Tibial artery (tissue), 4 donors: Measurements from ENCODE around the gene SYK.

Experiments used
- DNase-seq, 2 donors: peaks; one replicate each; pipeline ENCODE4 v3.0.0-alpha.2; 2019
- H3K27ac ChIP-seq, 2 donors: fragments of 200-600 bp; sonication (generic) in 1 of 2; 1 replicate in 1 of 2; 2 replicates in 1 of 2; pipeline ENCODE4 v1.5.1; 2018 to 2019; ENCODE audit warnings: mild to moderate bottlenecking in 1 of 2
- H3K27me3 ChIP-seq, 2 donors: fragments of 200-600 bp; sonication (generic) in 1 of 2; one replicate each; pipeline versions ENCODE4 v1.5.1 to v1.6.0; 2016 to 2019
- H3K36me3 ChIP-seq, 3 donors: fragments of 200-600 bp; sonication (generic) in 2 of 3; one replicate each; pipeline ENCODE4 v1.5.1; 2016 to 2019; ENCODE audit warnings: mild to moderate bottlenecking in 2 of 3
- H3K4me1 ChIP-seq, 4 donors: fragments of 200-600 bp; sonication (generic) in 2 of 4; 1 replicate in 3 of 4; 2 replicates in 1 of 4; pipeline ENCODE4 v1.5.1; 2016 to 2019
- H3K4me3 ChIP-seq, 2 donors: fragments of 200-600 bp; sonication (generic) in 1 of 2; 1 replicate in 1 of 2; 2 replicates in 1 of 2; pipeline ENCODE4 v1.5.1; 2018 to 2019; ENCODE audit warnings: mild to moderate bottlenecking in 2 of 2
- H3K9me3 ChIP-seq, 3 donors: fragments of 200-600 bp; sonication (generic) in 1 of 3; one replicate each; pipeline ENCODE4 v1.5.1; 2016 to 2019
- intact Hi-C: fragments of 100-400 bp; cut with DNase I; formaldehyde crosslinking; loops from one replicate; pipeline ENCODE4 v1.15.0; 2023; ENCODE audit warnings: low total_unique reads
- TF ChIP-seq, protein P1 (sequence below), 2 experiments: fragments of 200-600 bp in 1 of 2; fragments of 450-650 bp in 1 of 2; IDR thresholded peaks; one replicate each; pipeline ENCODE4 v1.5.1; 2017 to 2019; ENCODE audit warnings: antibody characterized with exemption in 2 of 2, mild to moderate bottlenecking in 1 of 2, moderate library complexity in 1 of 2

The SYK gene

DNA sequence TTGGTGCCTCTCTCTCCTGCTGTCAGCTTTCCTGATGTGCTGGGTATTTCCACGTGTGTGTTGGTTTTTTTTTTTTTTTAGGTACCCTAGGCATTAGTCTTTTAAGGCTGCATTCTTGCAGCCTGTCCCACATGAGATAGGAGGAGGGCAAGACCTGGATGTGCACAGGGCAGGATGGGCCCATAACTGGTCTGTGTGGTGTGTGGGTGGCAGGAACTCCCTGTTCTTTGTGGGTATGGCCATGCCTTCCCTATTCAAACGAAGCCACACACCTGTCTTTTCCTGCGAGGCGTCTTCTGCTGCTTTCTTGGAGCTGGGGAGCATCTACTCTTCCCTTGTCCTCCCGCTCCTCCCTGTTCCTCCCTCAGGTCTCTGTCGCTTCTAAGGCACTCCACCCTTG lies 6.8 kb downstream of the SYK start:
- intact Hi-C loops, result no loop called here
- H3K9me3 ChIP-seq, result no peaks in the 10 kb centered on the region
- peaks cover 0 to 22% of the 10 kb centered on the region in 2 donors for H3K27me3 ChIP-seq
- no peak overlapping the region for H3K27ac ChIP-seq
- no peaks in the 10 kb centered on the region for H3K4me1 ChIP-seq
- no peaks in the 10 kb centered on the region for H3K36me3 ChIP-seq
- TF ChIP-seq, protein P1, sequence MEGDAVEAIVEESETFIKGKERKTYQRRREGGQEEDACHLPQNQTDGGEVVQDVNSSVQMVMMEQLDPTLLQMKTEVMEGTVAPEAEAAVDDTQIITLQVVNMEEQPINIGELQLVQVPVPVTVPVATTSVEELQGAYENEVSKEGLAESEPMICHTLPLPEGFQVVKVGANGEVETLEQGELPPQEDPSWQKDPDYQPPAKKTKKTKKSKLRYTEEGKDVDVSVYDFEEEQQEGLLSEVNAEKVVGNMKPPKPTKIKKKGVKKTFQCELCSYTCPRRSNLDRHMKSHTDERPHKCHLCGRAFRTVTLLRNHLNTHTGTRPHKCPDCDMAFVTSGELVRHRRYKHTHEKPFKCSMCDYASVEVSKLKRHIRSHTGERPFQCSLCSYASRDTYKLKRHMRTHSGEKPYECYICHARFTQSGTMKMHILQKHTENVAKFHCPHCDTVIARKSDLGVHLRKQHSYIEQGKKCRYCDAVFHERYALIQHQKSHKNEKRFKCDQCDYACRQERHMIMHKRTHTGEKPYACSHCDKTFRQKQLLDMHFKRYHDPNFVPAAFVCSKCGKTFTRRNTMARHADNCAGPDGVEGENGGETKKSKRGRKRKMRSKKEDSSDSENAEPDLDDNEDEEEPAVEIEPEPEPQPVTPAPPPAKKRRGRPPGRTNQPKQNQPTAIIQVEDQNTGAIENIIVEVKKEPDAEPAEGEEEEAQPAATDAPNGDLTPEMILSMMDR (IDR thresholded peaks at IDR 0.05), result no peak
- no peak overlapping the region for H3K4me3 ChIP-seq
- no peak for DNase-seq

DNA sequence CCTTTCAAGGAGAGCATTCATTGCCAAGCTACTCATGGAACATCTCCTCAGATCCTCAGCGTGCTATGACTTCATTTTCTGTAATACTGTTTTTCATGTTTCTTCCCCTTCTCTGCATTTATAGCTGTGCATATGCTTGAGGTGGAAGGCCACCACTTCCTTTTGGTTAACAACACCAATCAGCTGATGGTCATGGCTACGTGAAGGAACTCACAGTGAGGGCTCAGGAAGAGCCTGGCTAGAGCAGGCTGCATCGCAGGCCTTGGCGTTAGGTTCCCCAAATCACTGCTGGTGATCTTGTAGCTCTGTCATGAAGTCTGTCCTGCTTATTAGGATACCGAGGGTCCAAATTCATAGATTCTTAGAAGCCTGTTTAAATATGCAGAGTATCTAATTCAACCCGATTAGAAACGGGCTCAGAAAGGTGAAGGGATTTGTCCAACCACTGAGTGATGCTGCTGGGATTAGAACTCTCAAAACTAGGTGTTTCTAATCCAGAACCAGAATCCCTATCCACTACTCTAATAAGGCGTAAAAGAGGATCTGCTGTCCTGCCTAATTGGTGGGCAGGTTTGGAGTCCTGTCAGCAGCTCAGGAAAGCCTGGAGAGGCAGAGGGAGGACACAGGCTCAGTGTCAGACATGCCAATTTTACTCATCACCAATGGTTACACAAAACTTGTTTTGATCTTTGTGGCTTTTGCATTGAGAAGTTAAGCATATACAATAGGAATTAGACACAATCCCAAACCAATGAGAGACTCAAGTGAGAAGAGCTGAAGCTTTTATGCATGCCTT lies 7.5 kb downstream of the SYK start:
- H3K36me3 ChIP-seq, result no peaks in the 10 kb centered on the region
- peak in 1 of 2 donors; percentile 44 for DNase-seq
- peaks cover 0 to 22% of the 10 kb centered on the region in 2 donors for H3K27me3 ChIP-seq
- H3K9me3 ChIP-seq, result no peaks in the 10 kb centered on the region
- no peak overlapping the region for H3K4me3 ChIP-seq
- intact Hi-C loops, result no loop called here
- H3K4me1 ChIP-seq, result no peaks in the 10 kb centered on the region
- H3K27ac ChIP-seq, result no peak overlapping the region
- TF ChIP-seq, protein P1 (IDR thresholded peaks at IDR 0.05), result no peak

DNA sequence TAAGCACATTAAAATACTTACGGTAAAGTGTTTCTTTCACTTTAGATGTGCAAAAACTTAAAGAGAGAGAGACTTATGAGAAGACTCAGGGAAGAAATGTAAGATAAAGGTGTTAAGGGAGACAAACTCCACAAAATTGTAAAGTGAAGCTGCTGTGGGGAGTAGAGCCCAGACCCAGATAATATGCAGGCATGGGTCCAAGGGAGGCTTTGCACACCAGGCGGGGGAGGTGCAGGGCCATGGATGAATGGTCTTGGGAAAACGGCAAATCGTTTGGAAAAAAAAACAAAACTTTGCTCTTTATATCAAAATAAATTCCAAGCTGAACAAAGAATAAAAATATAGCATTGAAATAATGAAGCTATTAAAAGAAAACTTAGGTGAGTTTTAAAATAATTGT lies 9.1 kb downstream of the SYK start:
- intact Hi-C loops, result no loop called here
- TF ChIP-seq, protein P1 (IDR thresholded peaks at IDR 0.05), result no peak
- Histone ChIP-seq H3K27me3 (peaks cover 0 to 20% of the 10 kb centered on the region in 2 donors), H3K27ac (no peak overlapping the region), H3K9me3 (no peaks in the 10 kb centered on the region), H3K36me3 (no peaks in the 10 kb centered on the region), H3K4me3 (no peak overlapping the region), H3K4me1 (no peaks in the 10 kb centered on the region)
- no peak for DNase-seq

DNA sequence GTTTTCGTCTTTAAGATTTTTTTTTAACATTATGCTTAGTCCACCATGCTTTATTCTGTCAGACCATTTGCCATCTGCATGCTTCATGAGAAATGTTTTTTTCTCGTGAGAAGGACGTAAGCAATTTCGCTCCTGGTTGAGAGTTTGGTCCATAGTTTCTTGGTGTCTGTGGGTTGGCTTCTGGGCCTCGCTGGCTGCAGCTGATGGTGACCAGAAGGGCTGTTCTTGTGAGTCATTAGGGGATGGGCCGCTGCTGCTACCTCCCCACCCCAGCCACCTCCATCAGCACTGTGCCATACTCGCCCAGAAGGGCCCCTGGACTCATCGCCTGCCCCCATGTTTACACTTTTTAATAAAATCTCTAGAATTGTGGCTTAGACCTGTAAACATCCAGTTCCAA lies 11.4 kb downstream of the SYK start:
- no peaks in the 10 kb centered on the region for H3K9me3 ChIP-seq
- intact Hi-C loops, result no loop called here
- DNase-seq, result no peak
- no peak overlapping the region for H3K27ac ChIP-seq
- no peaks in the 10 kb centered on the region for H3K4me1 ChIP-seq
- peaks cover 0 to 20% of the 10 kb centered on the region in 2 donors for H3K27me3 ChIP-seq
- no peaks in the 10 kb centered on the region for H3K36me3 ChIP-seq
- TF ChIP-seq, protein P1 (IDR thresholded peaks at IDR 0.05), result no peak
- no peak overlapping the region for H3K4me3 ChIP-seq

DNA sequence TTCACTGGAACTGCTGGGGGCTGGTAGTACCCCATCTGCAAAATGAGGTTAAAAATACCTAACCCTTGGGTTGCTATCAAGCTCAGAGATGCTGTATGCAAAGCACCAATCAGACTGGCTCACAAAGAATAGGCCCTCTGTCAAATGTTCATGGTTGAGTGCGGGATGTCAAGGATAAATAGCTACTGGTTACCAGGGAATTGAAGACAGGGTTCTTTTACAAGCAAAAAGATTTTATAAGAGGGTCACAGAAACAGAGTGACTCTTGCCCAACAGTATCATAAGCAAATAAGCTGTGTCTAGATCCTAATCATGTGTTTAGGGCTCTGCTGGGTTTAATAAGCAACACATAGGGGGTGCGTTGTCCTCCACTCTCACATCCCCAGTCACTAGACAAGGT lies 11.9 kb downstream of the SYK start:
- H3K27ac ChIP-seq, result no peak overlapping the region
- H3K27me3 ChIP-seq, result peaks cover 0 to 15% of the 10 kb centered on the region in 2 donors
- H3K4me3 ChIP-seq, result no peak overlapping the region
- DNase-seq, result no peak
- H3K9me3 ChIP-seq, result no peaks in the 10 kb centered on the region
- H3K4me1 ChIP-seq, result no peaks in the 10 kb centered on the region
- no peaks in the 10 kb centered on the region for H3K36me3 ChIP-seq
- intact Hi-C loops, result no loop called here
- TF ChIP-seq, protein P1 (IDR thresholded peaks at IDR 0.05), result no peak
